Endothelial cell of umbilical vein (primary cell): ENCODE measurements around the gene SS18L1. TPM values are rescaled to one million over a fixed set of nuclear protein-coding genes. Genes with fewer than 3 reads are reported as not detected.

ENCODE experiments used
- BruUV-seq: library from RNA; stranded (reverse); fragments of 400-500 nt; replicated peaks from 2 replicates; lab custom pipeline; 2021; lab: Mats Ljungman, UMichigan
- CTCF ChIA-PET: fragments of 300-600, 350-600 bp; sonication (Branson Sonifier 250); formaldehyde crosslinking; loops from one replicate; lab custom pipeline; 2021; ENCODE audit warnings: antibody characterized with exemption, inconsistent platforms; lab: Charles Lee
- POLR2A ChIA-PET: fragments of 300-600, 350-600 bp; sonication (Branson Sonifier 250); formaldehyde crosslinking; loops from one replicate; lab custom pipeline; 2021; ENCODE audit warnings: antibody characterized with exemption, inconsistent platforms; lab: Charles Lee
- DNase-seq: peaks from one replicate; pipeline ENCODE4 v3.0.0-alpha.2; 2011; ENCODE audit warnings: low read depth, low spot score
- FAIRE-seq: peaks from 2 replicates; lab custom pipeline; 2011; peaks lifted over from hg19 to GRCh38; lab: Jason Lieb, UNC
- H2AFZ ChIP-seq: 2 replicates; pipeline ENCODE4 v1.6.0; 2012; ENCODE audit warnings: low read depth, low read length, control low read depth, inconsistent platforms
- H3K27ac ChIP-seq: 2 replicates; pipeline ENCODE4 v1.5.1; 2011; ENCODE audit warnings: low read depth, mild to moderate bottlenecking, control low read depth, low read length, moderate library complexity; ENCODE audit not compliant: insufficient read depth
- H3K27me3 ChIP-seq, 2 experiments: 2 replicates each; pipeline versions ENCODE4 v1.6.0 to v1.6.1; 2011; ENCODE audit warnings: low read length in 2 of 2, mixed read lengths in 1 of 2; ENCODE audit not compliant: control insufficient read depth in 2 of 2, insufficient read depth in 2 of 2
- H3K36me3 ChIP-seq, 2 experiments: 2 replicates in 1 of 2; 3 replicates in 1 of 2; pipeline ENCODE4 v1.5.1; 2011; ENCODE audit warnings: low read length in 2 of 2, mild to moderate bottlenecking in 1 of 2, moderate library complexity in 1 of 2; ENCODE audit not compliant: control insufficient read depth in 2 of 2, insufficient read depth in 2 of 2; ENCODE audit errors: extremely low read depth in 1 of 2
- H3K4me1 ChIP-seq: 3 replicates; pipeline ENCODE4 v1.5.1; 2011; ENCODE audit warnings: mild to moderate bottlenecking, low read length; ENCODE audit not compliant: control insufficient read depth, insufficient read depth; ENCODE audit errors: extremely low read depth
- H3K4me2 ChIP-seq: 2 replicates; pipeline ENCODE4 v1.6.1; 2011; ENCODE audit warnings: low read length, control low read depth, mixed read lengths; ENCODE audit not compliant: insufficient read depth
- H3K4me3 ChIP-seq, 3 experiments: fragments of 200-600 bp in 1 of 3; sonication (generic), shearing (Covaris generic) in 1 of 3; replicated peaks in 1 of 3; 2 replicates each; pipeline ENCODE4 v1.5.1; 2011 to 2016; ENCODE audit warnings: control low read depth in 3 of 3, low read length in 3 of 3, mild to moderate bottlenecking in 2 of 3, inconsistent platforms in 1 of 3, low read depth in 1 of 3, moderate library complexity in 1 of 3; ENCODE audit not compliant: insufficient read depth in 1 of 3
- H3K79me2 ChIP-seq: 2 replicates; pipeline ENCODE4 v1.6.0; 2012; ENCODE audit warnings: low read length, inconsistent platforms; ENCODE audit not compliant: control insufficient read depth, insufficient read depth
- H3K9ac ChIP-seq: replicated peaks from 2 replicates; pipeline ENCODE3; 2011; ENCODE audit warnings: low read length, control low read depth; ENCODE audit not compliant: insufficient read depth; ENCODE audit errors: extremely low read depth
- H3K9me1 ChIP-seq: replicated peaks from 3 replicates; pipeline ENCODE4 v1.6.0; 2011; ENCODE audit warnings: mild to moderate bottlenecking, low read length; ENCODE audit not compliant: control insufficient read depth, insufficient read depth; ENCODE audit errors: extremely low read depth
- H3K9me3 ChIP-seq: replicated peaks from 2 replicates; pipeline ENCODE4 v1.5.1; 2012; ENCODE audit warnings: low read length, inconsistent platforms; ENCODE audit not compliant: control insufficient read depth, insufficient read depth
- H4K20me1 ChIP-seq: replicated peaks from 2 replicates; pipeline ENCODE3; 2011; ENCODE audit warnings: mild to moderate bottlenecking, low read length; ENCODE audit not compliant: control insufficient read depth, insufficient read depth; ENCODE audit errors: extremely low read depth
- EZH2 ChIP-seq: IDR thresholded peaks from 2 replicates; pipeline ENCODE4 v1.6.1; 2012; ENCODE audit warnings: borderline replicate concordance, low read depth, mild to moderate bottlenecking, moderate library complexity, low read length, inconsistent platforms; ENCODE audit not compliant: severe bottlenecking
- FOS ChIP-seq: IDR thresholded peaks from 2 replicates; pipeline ENCODE4 v1.6.1; 2011; ENCODE audit warnings: mild to moderate bottlenecking, low read length, moderate library complexity, borderline replicate concordance; ENCODE audit not compliant: insufficient read depth
- GATA2 ChIP-seq: IDR thresholded peaks from 2 replicates; pipeline ENCODE4 v1.7.0; 2011; ENCODE audit warnings: low read depth, mild to moderate bottlenecking, moderate library complexity, mixed read lengths, low read length; ENCODE audit not compliant: insufficient read length, insufficient read depth
- JUN ChIP-seq: IDR thresholded peaks from 2 replicates; pipeline ENCODE4 v1.6.1; 2011; ENCODE audit warnings: borderline replicate concordance, low read depth; ENCODE audit not compliant: insufficient read length, insufficient read depth
- MYC ChIP-seq: IDR thresholded peaks from one replicate; pipeline ENCODE4 v1.6.1; 2011; ENCODE audit warnings: mild to moderate bottlenecking, low read depth, low read length
- POLR2A ChIP-seq: IDR thresholded peaks from 2 replicates; pipeline ENCODE4 v1.6.1; 2012; ENCODE audit warnings: low read depth, mild to moderate bottlenecking, control low read depth, low read length
- POLR2AphosphoS5 ChIP-seq: IDR thresholded peaks from 2 replicates; pipeline ENCODE4 v1.6.1; 2012; ENCODE audit warnings: low read depth, mild to moderate bottlenecking, control low read depth, low read length, moderate library complexity; ENCODE audit not compliant: insufficient read depth
- dilution Hi-C: fragments of 300-500 bp; cut with MboI; formaldehyde crosslinking; loops from one replicate; pipeline ENCODE4 v1.15.0; 2019; ENCODE audit warnings: low sequenced_read_pairs; ENCODE audit not compliant: extremely low pct_ligation_motif_present
- intact Hi-C: fragments of 100-400 bp; cut with micrococcal nuclease; formaldehyde crosslinking; loops from one replicate; pipeline ENCODE4 v1.10.0; 2022
- polyA plus RNA-seq, 4 experiments: library from polyadenylated mRNA; depleted of rRNA in 3 of 4; stranded (reverse) in 3 of 4; unstranded in 1 of 4; fragments of >200 nt; gene quantifications; 2 replicates each; pipeline versions ENCODE4 v1.2.1 to v1.2.3, GENCODE V29; 2011 to 2012; ENCODE audit warnings: missing spikeins in 1 of 4
- total RNA-seq: library from RNA; stranded (reverse); gene quantifications from 2 replicates; pipeline ENCODE4 v1.2.3, GENCODE V29; 2021
- TF ChIP-seq, protein P1 (sequence below), 2 donors: IDR thresholded peaks; 1 replicate in 1 of 2; 2 replicates in 1 of 2; pipeline ENCODE4 v1.5.1; 2011; ENCODE audit warnings: low read length in 2 of 2, mild to moderate bottlenecking in 2 of 2, moderate library complexity in 2 of 2, control low read depth in 1 of 2, inconsistent platforms in 1 of 2, low read depth in 1 of 2; ENCODE audit not compliant: insufficient read depth in 1 of 2; ENCODE audit errors: extremely low read depth in 1 of 2
- TF ChIP-seq, protein P2 (sequence below): IDR thresholded peaks from 2 replicates; pipeline ENCODE4 v1.6.1; 2011; ENCODE audit not compliant: insufficient read depth, insufficient read length

SS18L1 gene
- total and polyA plus RNA-seq, 2 donors (not counting 3 experiments of a cell fraction or from before 2014, with no cell fraction given): 15.4 to 21.7 TPM

DNA sequence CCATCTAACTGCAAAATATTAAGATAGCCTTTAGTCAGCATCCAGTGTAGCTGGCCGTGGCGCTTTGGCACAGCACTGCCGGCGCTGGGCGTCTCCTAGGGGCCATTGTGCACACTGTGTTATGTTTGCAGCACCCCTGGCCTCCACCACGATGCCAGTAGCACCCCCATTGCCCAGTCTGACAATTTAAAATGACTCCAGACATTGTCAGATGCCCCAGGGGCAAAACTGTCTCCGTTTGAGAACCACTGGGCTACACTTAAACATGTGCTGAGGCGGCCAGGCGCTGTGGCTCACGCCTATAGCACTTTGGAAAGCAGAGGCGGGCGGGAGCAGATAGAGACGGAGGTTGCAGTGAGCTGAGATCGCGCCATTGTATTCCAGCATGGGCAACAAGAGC lies 33.3 kb downstream of the SS18L1 start:
- Histone ChIP-seq H3K9me1 (no peaks in the 10 kb centered on the region), H3K27ac (no peak overlapping the region), H3K4me2 (no peak overlapping the region), H3K9ac (no peak overlapping the region), H2AFZ (no peak overlapping the region), H3K9me3 (no peaks in the 10 kb centered on the region), H3K79me2 (no peaks in the 10 kb centered on the region), H3K27me3 (no peaks in the 10 kb centered on the region), H4K20me1 (no peaks in the 10 kb centered on the region), H3K4me1 (peaks cover 1% of the 10 kb centered on the region), H3K4me3 (no peak overlapping the region), H3K36me3 (peaks cover 2 to 15% of the 10 kb centered on the region in 2 experiments)
- dilution Hi-C loops: no loop called here
- CTCF ChIA-PET: interaction anchor here (1.3 kb wide), 1 partner anchor 10 kb away, joined by 6 read pairs; no protein-coding TSS in a partner anchor
- POLR2A ChIA-PET: no interaction called here
- BruUV-seq: no TSS peak
- DNase-seq: no peak
- TF ChIP-seq, protein P1, sequence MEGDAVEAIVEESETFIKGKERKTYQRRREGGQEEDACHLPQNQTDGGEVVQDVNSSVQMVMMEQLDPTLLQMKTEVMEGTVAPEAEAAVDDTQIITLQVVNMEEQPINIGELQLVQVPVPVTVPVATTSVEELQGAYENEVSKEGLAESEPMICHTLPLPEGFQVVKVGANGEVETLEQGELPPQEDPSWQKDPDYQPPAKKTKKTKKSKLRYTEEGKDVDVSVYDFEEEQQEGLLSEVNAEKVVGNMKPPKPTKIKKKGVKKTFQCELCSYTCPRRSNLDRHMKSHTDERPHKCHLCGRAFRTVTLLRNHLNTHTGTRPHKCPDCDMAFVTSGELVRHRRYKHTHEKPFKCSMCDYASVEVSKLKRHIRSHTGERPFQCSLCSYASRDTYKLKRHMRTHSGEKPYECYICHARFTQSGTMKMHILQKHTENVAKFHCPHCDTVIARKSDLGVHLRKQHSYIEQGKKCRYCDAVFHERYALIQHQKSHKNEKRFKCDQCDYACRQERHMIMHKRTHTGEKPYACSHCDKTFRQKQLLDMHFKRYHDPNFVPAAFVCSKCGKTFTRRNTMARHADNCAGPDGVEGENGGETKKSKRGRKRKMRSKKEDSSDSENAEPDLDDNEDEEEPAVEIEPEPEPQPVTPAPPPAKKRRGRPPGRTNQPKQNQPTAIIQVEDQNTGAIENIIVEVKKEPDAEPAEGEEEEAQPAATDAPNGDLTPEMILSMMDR (IDR thresholded peaks at IDR 0.05; ENCODE audit: extremely low read depth in 1 of 2, insufficient read depth in 1 of 2, low read depth in 1 of 2, low read length in 2 of 2): no peak
- TF ChIP-seq POLR2A: no peak
- intact Hi-C loops: no loop called here
- no peak for FAIRE-seq

DNA sequence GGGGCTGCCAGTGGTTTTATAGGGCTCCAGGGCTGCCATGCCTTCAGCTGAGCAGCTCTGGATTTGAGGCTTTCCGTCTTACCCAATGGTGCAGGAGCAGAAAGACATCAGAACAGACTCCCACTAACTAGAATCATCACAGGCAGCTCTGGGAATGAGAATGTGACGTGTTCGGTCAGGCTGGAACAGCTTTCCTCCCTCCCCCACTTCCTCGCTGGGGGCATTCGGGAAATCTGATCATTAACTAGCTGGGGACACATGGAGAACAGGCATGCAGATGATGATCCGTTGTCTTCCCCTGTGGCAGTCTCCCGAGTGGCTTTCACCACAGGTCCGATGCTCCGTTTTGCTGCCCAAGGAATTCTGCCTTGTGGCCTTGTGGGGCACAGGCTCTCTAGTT lies 33.7 kb downstream of the SS18L1 start:
- no peak overlapping the region for H2AFZ ChIP-seq
- dilution Hi-C loops: no loop called here
- H3K9me3 ChIP-seq: no peaks in the 10 kb centered on the region
- POLR2A ChIA-PET: no interaction called here
- BruUV-seq: no TSS peak
- FAIRE-seq (no peak), DNase-seq (no peak)
- no peaks in the 10 kb centered on the region for H4K20me1 ChIP-seq
- no peak overlapping the region for H3K9ac ChIP-seq
- TF ChIP-seq MYC (no peak), JUN (no peak), POLR2AphosphoS5 (no peak), EZH2 (no peak), GATA2 (no peak), FOS (no peak), POLR2A (no peak)
- TF ChIP-seq, protein P2, sequence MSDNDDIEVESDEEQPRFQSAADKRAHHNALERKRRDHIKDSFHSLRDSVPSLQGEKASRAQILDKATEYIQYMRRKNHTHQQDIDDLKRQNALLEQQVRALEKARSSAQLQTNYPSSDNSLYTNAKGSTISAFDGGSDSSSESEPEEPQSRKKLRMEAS: no peak
- TF ChIP-seq, protein P1 (IDR thresholded peaks at IDR 0.05; ENCODE audit: extremely low read depth in 1 of 2, insufficient read depth in 1 of 2, low read depth in 1 of 2, low read length in 2 of 2): no peak
- peaks cover 2 to 15% of the 10 kb centered on the region in 2 experiments for H3K36me3 ChIP-seq
- H3K4me2 ChIP-seq: no peak overlapping the region
- H3K79me2 ChIP-seq: no peaks in the 10 kb centered on the region
- H3K9me1 ChIP-seq: no peaks in the 10 kb centered on the region
- CTCF ChIA-PET: interaction anchor here (1.3 kb wide), 1 partner anchor 11 kb away, joined by 6 read pairs; no protein-coding TSS in a partner anchor
- no peak overlapping the region for H3K4me3 ChIP-seq
- H3K27me3 ChIP-seq: no peaks in the 10 kb centered on the region
- intact Hi-C loops: no loop called here
- no peak overlapping the region for H3K27ac ChIP-seq
- peaks cover 6% of the 10 kb centered on the region for H3K4me1 ChIP-seq
